ENCODE results near the gene RRP12. TPM values are rescaled to one million over a fixed set of nuclear protein-coding genes. Genes with fewer than 3 reads are reported as not detected.

RRP12 gene
- total RNA-seq: 99.4 and 106 TPM in 2 replicates

GRCh38 chr10:97400665-97401454, at the start of gene RRP12:
RRP12 (minus strand) TSS chr10:97401340; CDS start chr10:97401231, 109 bp downstream.
- Mint-ChIP-seq H3K36me3 (ENCODE audit: low read depth) (peaks cover 17% of the 10 kb centered on the region), H3K9me3 (no peaks in the 10 kb centered on the region)

GRCh38 chr10:97450828-97451227, 49.7 kb upstream of the RRP12 start:
- intact Hi-C loops (cut with micrococcal nuclease): no loop called here
- Mint-ChIP-seq H3K9me3 (no peaks in the 10 kb centered on the region), H3K4me3 (no peak overlapping the region), H3K4me1 (peaks cover 51% of the 10 kb centered on the region), H3K27me3 (no peaks in the 10 kb centered on the region), H3K27ac (peak overlapping the region; percentile 29), H3K36me3 (ENCODE audit: low read depth) (peaks cover 43% of the 10 kb centered on the region)
- DNase-seq: no peak

More at GRCh38 chr10:97400665-97401454, at the start of gene RRP12:
- no peaks in the 10 kb centered on the region for H3K27me3 Mint-ChIP-seq
- intact Hi-C loops (cut with micrococcal nuclease): loop anchor here (1.0 to 5.0 kb wide), 5 partner anchors 27 to 109 kb away; partner anchors contain the start of genes ARHGAP19, EXOSC1 and ZDHHC16
- peak within 1 kb of the TSS; percentile 94 for H3K27ac Mint-ChIP-seq
- peak within 1 kb of the TSS; percentile 97 for H3K4me3 Mint-ChIP-seq
- DNase-seq: peak; percentile 97
- H3K4me1 Mint-ChIP-seq: peaks cover 16% of the 10 kb centered on the region

- peak within 1 kb of the TSS; percentile 70 for H3K27ac Mint-ChIP-seq
- H3K36me3 Mint-ChIP-seq (ENCODE audit: low read depth): peaks cover 33% of the 10 kb centered on the region
- H3K4me1 Mint-ChIP-seq: peaks cover 47% of the 10 kb centered on the region
- peak within 1 kb of the TSS; percentile 95 for H3K4me3 Mint-ChIP-seq
- peak; percentile 98 for DNase-seq
- no peaks in the 10 kb centered on the region for H3K27me3 Mint-ChIP-seq
- intact Hi-C loops (cut with micrococcal nuclease): loop anchor here (1.0 kb wide), 4 partner anchors 11 to 52 kb away; partner anchors contain the start of genes MMS19, RRP12 and UBTD1
- H3K9me3 Mint-ChIP-seq: no peaks in the 10 kb centered on the region
These were observed 44.8 kb upstream of the RRP12 start, which contains the start of the genes EXOSC1 and ZDHHC16 for GRCh38 chr10:97445722-97446639. EXOSC1 (minus strand) TSS chr10:97446006; CDS start chr10:97445985, 21 bp downstream. ZDHHC16 (plus strand) TSS chr10:97446175; CDS start chr10:97451676, 5,501 bp downstream.

GRCh38 chr10:97445357-97445721, 44.2 kb upstream of the RRP12 start:
- Mint-ChIP-seq H3K4me3 (peak overlapping the region; percentile 95), H3K4me1 (peaks cover 41% of the 10 kb centered on the region), H3K27ac (peak overlapping the region; percentile 70), H3K9me3 (no peaks in the 10 kb centered on the region), H3K27me3 (no peaks in the 10 kb centered on the region), H3K36me3 (ENCODE audit: low read depth) (peaks cover 31% of the 10 kb centered on the region)
- DNase-seq: no peak
- intact Hi-C loops (cut with micrococcal nuclease): loop anchor here (1.0 kb wide), 1 partner anchor 10 kb away; no protein-coding TSS in a partner anchor

GRCh38 chr10:97444212-97444611, 43.1 kb upstream of the RRP12 start:
- Mint-ChIP-seq H3K27ac (peak overlapping the region; percentile 70), H3K9me3 (no peaks in the 10 kb centered on the region), H3K4me1 (peaks cover 38% of the 10 kb centered on the region), H3K36me3 (ENCODE audit: low read depth) (peaks cover 33% of the 10 kb centered on the region), H3K27me3 (no peaks in the 10 kb centered on the region), H3K4me3 (peak overlapping the region; percentile 95)
- intact Hi-C loops (cut with micrococcal nuclease): loop anchor here (1.0 kb wide), 1 partner anchor 16 kb away; no protein-coding TSS in a partner anchor
- no peak for DNase-seq

- DNase-seq: no peak
- Mint-ChIP-seq H3K36me3 (ENCODE audit: low read depth) (peaks cover 35% of the 10 kb centered on the region), H3K4me1 (peaks cover 25% of the 10 kb centered on the region), H3K27me3 (no peaks in the 10 kb centered on the region), H3K27ac (no peak overlapping the region), H3K4me3 (no peak overlapping the region), H3K9me3 (no peaks in the 10 kb centered on the region)
- intact Hi-C loops (cut with micrococcal nuclease): no loop called here
These were observed 41.1 kb upstream of the RRP12 start for GRCh38 chr10:97442277-97442676.

- no peaks in the 10 kb centered on the region for H3K27me3 Mint-ChIP-seq
- no peak for DNase-seq
- H3K36me3 Mint-ChIP-seq (ENCODE audit: low read depth): peaks cover 55% of the 10 kb centered on the region
- H3K4me1 Mint-ChIP-seq: peaks cover 5% of the 10 kb centered on the region
- no peak overlapping the region for H3K27ac Mint-ChIP-seq
- no peaks in the 10 kb centered on the region for H3K9me3 Mint-ChIP-seq
- no peak overlapping the region for H3K4me3 Mint-ChIP-seq
- intact Hi-C loops (cut with micrococcal nuclease): loop anchor here (1.0 kb wide), 1 partner anchor 10 kb away; no protein-coding TSS in a partner anchor
These were observed 34.1 kb upstream of the RRP12 start for GRCh38 chr10:97435211-97435610.

GRCh38 chr10:97434557-97434956, 33.4 kb upstream of the RRP12 start:
- no peaks in the 10 kb centered on the region for H3K9me3 Mint-ChIP-seq
- H3K4me1 Mint-ChIP-seq: peaks cover 7% of the 10 kb centered on the region
- peaks cover 58% of the 10 kb centered on the region for H3K36me3 Mint-ChIP-seq (ENCODE audit: low read depth)
- H3K27ac Mint-ChIP-seq: peak overlapping the region; percentile 69
- intact Hi-C loops (cut with micrococcal nuclease): no loop called here
- no peaks in the 10 kb centered on the region for H3K27me3 Mint-ChIP-seq
- no peak overlapping the region for H3K4me3 Mint-ChIP-seq
- DNase-seq: no peak

- Mint-ChIP-seq H3K27me3 (no peaks in the 10 kb centered on the region), H3K36me3 (ENCODE audit: low read depth) (peaks cover 60% of the 10 kb centered on the region), H3K4me1 (peaks cover 11% of the 10 kb centered on the region)
These were observed 32.9 kb upstream of the RRP12 start for GRCh38 chr10:97434055-97434454.

GRCh38 chr10:97428572-97428981, 27.4 kb upstream of the RRP12 start:
- H3K4me3 Mint-ChIP-seq: peak overlapping the region; percentile 91
- peaks cover 35% of the 10 kb centered on the region for H3K4me1 Mint-ChIP-seq
- peaks cover 2% of the 10 kb centered on the region for H3K27me3 Mint-ChIP-seq
- intact Hi-C loops (cut with micrococcal nuclease): loop anchor here (1.0 to 10.0 kb wide), 7 partner anchors 16 to 594 kb away; partner anchors contain the start of genes LCOR, MMS19, PI4K2A and RRP12
- H3K36me3 Mint-ChIP-seq (ENCODE audit: low read depth): peaks cover 64% of the 10 kb centered on the region
- H3K9me3 Mint-ChIP-seq: no peaks in the 10 kb centered on the region
- DNase-seq: peak; percentile 77
- H3K27ac Mint-ChIP-seq: peak overlapping the region; percentile 94

More at GRCh38 chr10:97434055-97434454, 32.9 kb upstream of the RRP12 start:
- H3K27ac Mint-ChIP-seq: peak overlapping the region; percentile 69
- intact Hi-C loops (cut with micrococcal nuclease): no loop called here
- no peak overlapping the region for H3K4me3 Mint-ChIP-seq
- no peaks in the 10 kb centered on the region for H3K9me3 Mint-ChIP-seq
- no peak for DNase-seq

GRCh38 chr10:97427571-97428179, 26.5 kb upstream of the RRP12 start:
- Mint-ChIP-seq H3K4me3 (peak overlapping the region; percentile 94), H3K36me3 (ENCODE audit: low read depth) (peaks cover 59% of the 10 kb centered on the region), H3K9me3 (no peaks in the 10 kb centered on the region), H3K27ac (peak overlapping the region; percentile 96), H3K27me3 (peaks cover 2% of the 10 kb centered on the region), H3K4me1 (peaks cover 43% of the 10 kb centered on the region)
- DNase-seq: peak; percentile 76
- intact Hi-C loops (cut with micrococcal nuclease): loop anchor here (1.0 to 10.0 kb wide), 7 partner anchors 17 to 593 kb away; partner anchors contain the start of genes LCOR, MMS19, PI4K2A and RRP12

GRCh38 chr10:97426776-97427570, 25.8 kb upstream of the RRP12 start:
- Mint-ChIP-seq H3K27ac (peak overlapping the region; percentile 96), H3K9me3 (no peaks in the 10 kb centered on the region), H3K4me1 (peaks cover 43% of the 10 kb centered on the region), H3K4me3 (peak overlapping the region; percentile 94), H3K36me3 (ENCODE audit: low read depth) (peaks cover 56% of the 10 kb centered on the region), H3K27me3 (peaks cover 2% of the 10 kb centered on the region)
- DNase-seq: peak; percentile 75
- intact Hi-C loops (cut with micrococcal nuclease): loop anchor here (5.0 to 10.0 kb wide), 3 partner anchors 215 to 592 kb away; partner anchors contain the start of genes LCOR, PI4K2A and ZFYVE27

All from activated CD4-positive, alpha-beta T cell treated with anti-CD3 and anti-CD28 coated beads, Interleukin-2, amount 10 ng/mL, durations not matched to agents 24 days and 14 days (primary cell).